Measurements from ENCODE around the gene LGR5.

DNA sequence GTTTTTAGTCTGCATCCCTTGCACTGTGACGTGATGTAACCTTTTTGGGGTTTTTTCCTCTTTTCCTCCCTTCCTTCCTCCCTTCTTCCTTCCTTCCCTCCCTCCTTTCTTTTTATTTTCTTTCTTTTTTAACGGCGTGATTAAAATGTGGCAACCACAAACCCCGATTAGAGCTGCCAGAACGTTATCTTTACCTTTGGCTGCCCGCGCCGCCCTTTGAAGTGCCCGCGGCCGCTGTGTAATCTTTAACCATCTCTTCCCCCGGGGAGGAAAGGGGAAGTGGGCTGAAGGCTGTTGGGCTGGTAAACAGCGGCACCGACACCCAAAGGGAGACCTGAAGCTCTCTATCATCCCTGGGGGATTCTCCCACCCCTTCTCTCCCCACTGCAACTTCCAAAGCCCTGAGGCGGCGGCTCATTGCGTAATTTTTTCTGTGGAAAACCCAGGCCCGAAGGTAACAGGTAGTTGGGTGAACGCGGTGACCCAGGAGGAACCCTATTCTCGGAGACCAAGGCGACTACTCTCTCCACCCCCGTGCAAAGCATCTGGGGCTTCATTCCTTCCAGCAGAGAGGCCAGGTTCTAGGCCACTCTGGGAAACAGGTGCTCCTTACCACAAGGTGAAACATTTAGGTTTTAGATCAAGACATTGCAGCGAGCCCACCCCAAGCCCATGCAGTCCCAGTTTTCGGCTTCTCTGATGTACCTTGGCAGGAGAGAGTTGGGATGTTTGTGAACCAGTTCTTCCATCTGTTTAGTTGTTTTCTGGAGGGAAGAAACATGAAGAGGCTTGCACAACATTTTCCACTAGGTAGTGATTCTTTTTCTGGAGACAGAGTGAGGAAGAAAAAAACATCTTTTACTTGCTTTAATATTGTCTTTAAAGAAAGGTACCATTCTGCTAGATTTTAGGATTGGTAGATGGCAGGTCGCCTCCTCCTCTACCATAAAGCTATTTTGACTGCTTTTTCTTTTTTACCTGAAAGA, 1.5 kb downstream of the LGR5 start:
- TF ChIP-seq ZNF124 (CRISPR knock-in tag; IDR thresholded peaks at IDR 0.05) (no peak), NFATC3 (CRISPR knock-in tag; IDR thresholded peaks at IDR 0.05) (no peak), EZH2 (conservative IDR thresholded peaks at IDR 0.05; ENCODE audit: low read depth, low read length) (no peak), ZNF234 (CRISPR knock-in tag; conservative IDR thresholded peaks at IDR 0.05) (no peak)
